SK-N-DZ (cell line): ENCODE results near the gene ETV4.

Experiments used
- DNase-seq: peaks from one replicate; pipeline ENCODE4 v3.0.0-alpha.2; 2015; ENCODE audit warnings: low spot score

The ETV4 gene

GRCh38 chr17:43573579-43574321 is 27.6 kb upstream of the ETV4 start:
- DNase-seq = no peak

GRCh38 chr17:43572368-43572980 is 26.3 kb upstream of the ETV4 start:
- no peak for DNase-seq

- no peak for DNase-seq
These were observed 24.4 kb upstream of the ETV4 start for GRCh38 chr17:43570518-43570928.

- DNase-seq = no peak
These were observed 22.5 kb upstream of the ETV4 start for GRCh38 chr17:43568506-43569082.

- DNase-seq = no peak
These were observed 17.8 kb upstream of the ETV4 start for GRCh38 chr17:43563600-43564594.

- no peak for DNase-seq
These were observed 16.8 kb upstream of the ETV4 start for GRCh38 chr17:43562679-43563599.

- no peak for DNase-seq
These were observed 14.6 kb upstream of the ETV4 start for GRCh38 chr17:43560461-43561427.

GRCh38 chr17:43559161-43559816 is 13.1 kb upstream of the ETV4 start:
- no peak for DNase-seq

GRCh38 chr17:43558805-43559160 is 12.6 kb upstream of the ETV4 start:
- DNase-seq = no peak

GRCh38 chr17:43556292-43556691 is 10.2 kb upstream of the ETV4 start:
- no peak for DNase-seq

- DNase-seq = no peak
These were observed 8.7 kb upstream of the ETV4 start for GRCh38 chr17:43554857-43555256.

- no peak for DNase-seq
These were observed 7.4 kb upstream of the ETV4 start for GRCh38 chr17:43553573-43553972.

GRCh38 chr17:43552229-43552837 is 6.2 kb upstream of the ETV4 start:
- DNase-seq = no peak

GRCh38 chr17:43550754-43551153 is 4.6 kb upstream of the ETV4 start:
- no peak for DNase-seq

GRCh38 chr17:43549496-43549895 is 3.4 kb upstream of the ETV4 start:
- no peak for DNase-seq

- no peak for DNase-seq
These were observed 2.7 kb upstream of the ETV4 start for GRCh38 chr17:43548689-43549379.

- DNase-seq = no peak
These were observed 1.6 kb upstream of the ETV4 start for GRCh38 chr17:43547659-43548256.

- no peak for DNase-seq
These were observed 1.0 kb upstream of the ETV4 start for GRCh38 chr17:43547189-43547550.
